Adipocyte (in vitro differentiated cells): ENCODE data around the gene CFAP58.

Experiments used
- DNase-seq: peaks from one replicate; pipeline ENCODE4 v3.0.0-alpha.2; 2015; ENCODE audit warnings: low read depth
- H3K27me3 ChIP-seq: replicated peaks from 2 replicates; pipeline ENCODE4 v1.7.0; 2013; ENCODE audit warnings: mild to moderate bottlenecking, low read length, moderate library complexity; ENCODE audit not compliant: control insufficient read depth, insufficient read depth
- H3K36me3 ChIP-seq: 2 replicates; pipeline ENCODE4 v1.7.0; 2013; ENCODE audit warnings: low read length, mild to moderate bottlenecking, moderate library complexity; ENCODE audit not compliant: control insufficient read depth, insufficient read depth, severe bottlenecking
- H3K4me1 ChIP-seq: 2 replicates; pipeline ENCODE4 v1.7.0; 2013; ENCODE audit warnings: mild to moderate bottlenecking, low read length, moderate library complexity; ENCODE audit not compliant: control insufficient read depth, insufficient read depth
- H3K4me3 ChIP-seq: 2 replicates; pipeline ENCODE4 v1.7.0; 2013; ENCODE audit warnings: mild to moderate bottlenecking, low read length, moderate library complexity
- H3K9ac ChIP-seq: 2 replicates; pipeline ENCODE4 v1.7.0; 2013; ENCODE audit warnings: mild to moderate bottlenecking, low read length, moderate library complexity
- H3K9me3 ChIP-seq: 2 replicates; pipeline ENCODE4 v1.7.0; 2013; ENCODE audit warnings: mild to moderate bottlenecking, low read length, moderate library complexity; ENCODE audit not compliant: control insufficient read depth

The CFAP58 gene

DNA sequence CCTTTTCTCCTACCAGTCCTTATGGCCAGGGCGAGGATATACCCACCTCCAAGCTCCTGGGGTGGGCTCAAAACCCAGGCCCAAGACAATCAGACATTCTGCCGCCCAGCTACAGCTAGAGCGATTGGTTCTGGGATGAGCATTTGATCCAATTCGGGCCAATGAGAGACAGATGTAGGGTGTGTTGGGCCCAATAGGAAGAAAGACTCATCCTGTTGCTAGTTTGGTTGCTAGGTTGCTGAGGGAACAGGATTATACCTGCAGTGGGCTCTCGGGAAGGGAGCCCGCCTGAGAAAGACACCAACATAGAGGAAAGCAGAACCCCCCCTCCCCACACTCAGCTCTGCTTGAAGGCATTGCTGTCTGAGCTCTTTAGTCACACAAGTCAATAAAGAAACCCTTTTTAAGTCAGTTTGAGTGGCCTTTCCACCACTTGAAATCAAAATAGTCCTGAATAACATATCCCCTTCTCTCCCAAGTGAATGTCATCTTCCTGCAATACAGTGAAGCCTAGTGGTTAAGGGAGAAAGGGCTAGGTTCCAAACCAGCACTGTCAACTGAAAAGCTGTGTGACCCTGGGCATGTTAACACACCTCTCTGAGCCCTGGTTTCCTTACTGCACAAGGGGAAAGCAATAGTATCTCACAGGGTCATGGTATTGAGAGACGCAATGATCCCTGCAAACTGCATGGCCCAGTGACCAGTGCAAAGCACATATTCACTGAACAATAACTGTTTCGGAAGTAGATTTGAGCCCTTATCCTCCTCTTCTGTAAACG, 37.1 kb upstream of the CFAP58 start:
- peaks cover 36% of the 10 kb centered on the region for H3K36me3 ChIP-seq
- no peak for DNase-seq
- peak overlapping the region; percentile 47 for H3K9ac ChIP-seq
- H3K9me3 ChIP-seq = no peaks in the 10 kb centered on the region
- peaks cover 43% of the 10 kb centered on the region for H3K4me1 ChIP-seq
- no peaks in the 10 kb centered on the region for H3K27me3 ChIP-seq
- H3K4me3 ChIP-seq = peak overlapping the region; percentile 22

DNA sequence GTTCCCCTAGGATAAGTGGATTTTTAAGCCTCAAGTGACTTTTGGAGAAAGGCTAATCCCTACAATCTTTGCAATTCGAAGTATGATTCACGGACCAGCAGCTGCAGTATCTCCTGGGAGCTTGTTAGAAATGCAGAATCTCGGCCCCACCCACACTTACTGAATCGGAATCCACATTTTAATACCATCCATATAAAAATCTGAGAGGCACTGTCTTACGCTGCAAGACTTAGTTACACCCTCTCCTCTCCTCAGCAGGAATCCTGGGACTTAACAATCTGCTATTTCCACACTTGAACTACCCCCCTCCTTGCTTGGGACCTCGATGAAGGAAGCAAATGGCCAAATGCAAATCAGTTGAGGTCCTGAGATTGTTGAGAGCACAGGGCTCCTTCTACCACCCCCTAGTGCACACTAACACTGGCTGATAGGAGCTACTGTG, 36.3 kb upstream of the CFAP58 start:
- no peaks in the 10 kb centered on the region for H3K27me3 ChIP-seq
- H3K36me3 ChIP-seq = peaks cover 34% of the 10 kb centered on the region
- H3K4me1 ChIP-seq = peaks cover 43% of the 10 kb centered on the region
- H3K4me3 ChIP-seq = peak overlapping the region; percentile 17
- peak; percentile 92 for DNase-seq
- H3K9me3 ChIP-seq = no peaks in the 10 kb centered on the region
- H3K9ac ChIP-seq = peak overlapping the region; percentile 2

DNA sequence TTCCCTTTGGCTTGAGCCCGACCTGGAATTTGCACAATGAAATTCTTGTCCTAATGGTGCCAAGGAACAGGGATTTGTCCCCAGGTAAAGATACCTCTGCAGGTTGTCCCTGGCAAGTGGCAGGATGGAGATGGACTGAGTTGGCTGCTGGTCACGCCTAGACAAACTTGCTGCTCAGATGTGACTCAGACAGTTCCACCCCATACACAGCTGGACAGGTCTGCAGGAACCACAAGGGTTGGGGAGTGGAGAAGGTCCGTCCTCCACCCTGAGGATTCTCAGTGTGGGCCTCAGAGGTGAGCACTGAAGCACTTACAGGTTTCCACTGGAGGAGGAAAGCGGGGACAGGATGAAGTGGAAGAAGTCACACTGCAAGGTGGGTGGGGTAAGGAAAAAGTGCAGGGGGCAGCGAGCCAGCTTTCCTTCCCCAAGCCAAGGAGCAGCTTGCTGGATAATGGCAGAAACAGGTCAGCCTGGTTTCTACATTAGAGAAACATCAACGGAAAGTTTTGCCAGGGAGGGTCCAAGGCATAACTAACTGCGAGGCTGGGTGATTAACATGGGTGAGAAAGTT, 35.8 kb upstream of the CFAP58 start:
- Histone ChIP-seq H3K9me3 (no peaks in the 10 kb centered on the region), H3K36me3 (peaks cover 29% of the 10 kb centered on the region), H3K27me3 (no peaks in the 10 kb centered on the region), H3K4me1 (peaks cover 43% of the 10 kb centered on the region), H3K9ac (peak overlapping the region; percentile 2), H3K4me3 (peak overlapping the region; percentile 17)
- DNase-seq = no peak

DNA sequence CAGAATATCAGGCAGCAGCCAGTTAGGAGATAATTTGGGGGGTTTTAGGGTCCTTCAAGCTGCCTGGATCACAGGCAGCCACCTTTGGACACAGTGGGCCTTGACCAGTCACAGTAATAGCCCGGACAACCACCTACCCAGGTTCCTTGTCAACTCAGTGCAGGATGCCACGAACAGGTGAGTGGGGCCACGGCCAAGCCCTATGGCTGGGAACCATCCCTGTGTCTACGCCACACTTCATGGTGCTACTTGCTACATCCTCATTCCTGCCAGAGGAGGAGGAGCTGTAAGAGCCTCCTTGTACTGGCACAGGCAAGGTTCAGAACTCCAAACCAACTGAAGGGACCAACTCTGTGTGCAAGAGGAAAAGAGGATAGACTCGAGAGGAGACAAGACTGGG, 35.3 kb upstream of the CFAP58 start:
- Histone ChIP-seq H3K9ac (no peak overlapping the region), H3K9me3 (no peaks in the 10 kb centered on the region), H3K27me3 (no peaks in the 10 kb centered on the region), H3K4me1 (peaks cover 43% of the 10 kb centered on the region), H3K36me3 (peaks cover 24% of the 10 kb centered on the region), H3K4me3 (no peak overlapping the region)
- no peak for DNase-seq

DNA sequence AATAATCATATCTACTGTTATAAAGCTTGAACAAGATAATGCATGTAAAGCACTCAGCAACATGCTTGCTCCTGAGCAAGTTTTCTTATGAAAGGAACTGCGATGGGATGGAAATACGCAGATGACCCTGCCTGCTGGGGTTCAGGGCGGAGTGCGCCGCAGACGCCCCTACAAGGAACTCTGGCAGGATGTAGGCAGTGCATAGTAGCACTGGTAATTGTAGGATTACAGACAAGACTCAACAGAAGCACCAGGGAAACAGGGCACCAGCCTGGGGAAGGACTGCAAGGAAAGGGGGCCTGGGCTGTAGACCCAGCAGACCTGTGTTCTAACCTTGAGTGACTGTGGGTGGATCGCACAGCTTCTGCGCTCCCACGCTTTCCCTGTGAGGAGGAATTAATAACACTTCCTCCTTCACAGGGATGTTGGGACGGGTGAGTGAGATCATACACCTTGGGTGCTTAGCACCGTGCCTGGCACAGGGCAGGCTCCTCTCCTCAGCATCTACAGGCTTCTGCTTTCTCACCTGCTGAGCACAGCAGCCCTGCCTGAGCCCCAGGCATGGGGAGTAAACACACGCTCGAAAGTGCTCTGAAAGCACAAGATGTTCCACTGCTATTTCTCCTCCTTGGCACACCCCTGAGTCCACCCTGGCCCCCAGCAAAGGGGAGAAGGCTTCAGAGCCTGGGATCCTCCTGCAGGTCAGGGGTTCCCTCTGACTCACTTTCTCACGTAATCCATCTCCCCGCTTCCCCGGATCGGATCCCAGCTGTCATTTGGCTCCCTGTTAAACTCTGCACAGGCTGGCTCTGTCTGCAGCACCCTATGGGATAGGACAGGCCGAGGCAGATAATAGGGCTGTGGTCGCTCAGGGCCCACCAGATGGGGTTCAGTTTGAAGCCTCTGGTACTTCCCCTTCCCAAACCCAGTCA, 34.6 kb upstream of the CFAP58 start:
- Histone ChIP-seq H3K4me1 (peaks cover 43% of the 10 kb centered on the region), H3K9me3 (no peaks in the 10 kb centered on the region), H3K9ac (no peak overlapping the region), H3K36me3 (peaks cover 16% of the 10 kb centered on the region), H3K27me3 (no peaks in the 10 kb centered on the region), H3K4me3 (no peak overlapping the region)
- no peak for DNase-seq

DNA sequence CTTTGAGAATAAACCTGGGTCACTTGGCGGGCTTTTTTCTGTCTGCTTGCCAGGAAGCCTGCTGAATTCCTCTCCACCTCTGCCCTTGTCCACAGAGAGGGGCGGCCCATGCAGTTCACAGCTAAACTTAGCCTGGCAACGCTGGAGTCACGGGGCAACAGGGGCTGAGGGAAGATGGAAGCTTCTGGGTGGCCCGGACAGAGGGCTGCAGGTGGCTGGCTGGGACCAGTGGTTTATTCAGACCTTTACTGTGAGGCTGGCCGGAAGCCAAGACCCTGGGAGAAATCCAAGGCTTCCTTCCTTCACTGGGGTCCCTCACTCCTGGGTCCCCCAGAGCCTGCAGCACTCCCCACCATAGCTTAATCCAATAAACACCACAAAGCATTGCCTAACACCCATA, 32.4 kb upstream of the CFAP58 start:
- peaks cover 44% of the 10 kb centered on the region for H3K4me1 ChIP-seq
- no peaks in the 10 kb centered on the region for H3K9me3 ChIP-seq

DNA sequence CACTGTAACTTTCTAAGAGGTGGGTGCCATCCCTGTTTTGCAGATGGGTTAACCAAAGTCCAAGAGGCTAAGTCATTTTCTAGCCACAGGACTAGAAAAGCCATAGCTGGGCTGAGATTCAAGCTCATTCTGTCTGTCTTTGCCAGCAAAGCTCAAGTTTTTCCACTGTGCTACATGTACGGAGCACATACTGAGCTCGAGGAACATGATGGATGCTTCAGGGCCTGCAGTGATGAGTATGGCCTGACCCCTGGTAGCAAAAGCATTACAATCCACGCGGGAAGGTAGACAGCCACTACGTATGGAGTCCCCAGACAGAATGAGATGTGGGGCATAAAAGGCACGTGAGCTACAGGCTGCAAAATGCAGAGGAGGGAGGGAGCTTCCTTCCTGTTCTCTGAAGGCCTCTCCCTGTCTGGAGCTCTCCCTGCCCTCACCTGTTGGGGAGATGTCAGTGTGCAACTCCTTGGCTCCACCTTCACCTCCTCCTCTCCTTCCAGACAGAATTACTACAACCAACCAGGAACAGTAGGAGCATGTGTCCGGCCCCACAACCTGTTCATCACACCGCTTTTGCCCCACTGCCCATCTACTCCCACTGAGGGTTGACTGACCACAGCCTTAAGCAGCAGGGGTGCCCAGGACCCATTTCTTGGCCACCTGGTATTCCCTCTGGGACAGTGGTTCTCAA, 31.8 kb upstream of the CFAP58 start:
- Histone ChIP-seq H3K9me3 (no peaks in the 10 kb centered on the region), H3K4me1 (peaks cover 40% of the 10 kb centered on the region), H3K9ac (no peak overlapping the region), H3K4me3 (no peak overlapping the region), H3K36me3 (no peaks in the 10 kb centered on the region), H3K27me3 (no peaks in the 10 kb centered on the region)
- no peak for DNase-seq

More for the DNA sequence above, 32.4 kb upstream of the CFAP58 start:
- DNase-seq = no peak
- Histone ChIP-seq H3K9ac (no peak overlapping the region), H3K27me3 (no peaks in the 10 kb centered on the region), H3K4me3 (no peak overlapping the region), H3K36me3 (no peaks in the 10 kb centered on the region)

DNA sequence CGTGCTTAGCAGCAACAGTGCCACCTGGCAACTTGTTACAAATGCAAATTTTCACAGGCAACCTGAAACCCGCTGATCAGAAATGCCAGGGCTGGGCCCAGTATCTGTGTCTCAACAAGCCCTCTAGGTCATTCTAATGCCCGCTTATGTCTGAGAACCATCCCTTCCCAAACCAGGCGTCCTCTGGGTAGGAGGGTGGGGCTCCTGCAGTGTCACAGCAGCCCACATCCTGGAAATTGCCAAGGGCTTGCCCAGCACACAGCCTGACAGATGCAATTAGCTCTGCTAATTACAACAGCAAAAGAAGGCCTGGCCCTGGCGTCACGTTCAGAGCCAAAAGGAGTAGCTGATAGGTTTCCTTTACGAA, 31.2 kb upstream of the CFAP58 start:
- no peaks in the 10 kb centered on the region for H3K36me3 ChIP-seq
- no peaks in the 10 kb centered on the region for H3K9me3 ChIP-seq
- no peak overlapping the region for H3K9ac ChIP-seq
- no peaks in the 10 kb centered on the region for H3K27me3 ChIP-seq
- H3K4me1 ChIP-seq = peaks cover 41% of the 10 kb centered on the region
- H3K4me3 ChIP-seq = no peak overlapping the region
- DNase-seq = no peak

DNA sequence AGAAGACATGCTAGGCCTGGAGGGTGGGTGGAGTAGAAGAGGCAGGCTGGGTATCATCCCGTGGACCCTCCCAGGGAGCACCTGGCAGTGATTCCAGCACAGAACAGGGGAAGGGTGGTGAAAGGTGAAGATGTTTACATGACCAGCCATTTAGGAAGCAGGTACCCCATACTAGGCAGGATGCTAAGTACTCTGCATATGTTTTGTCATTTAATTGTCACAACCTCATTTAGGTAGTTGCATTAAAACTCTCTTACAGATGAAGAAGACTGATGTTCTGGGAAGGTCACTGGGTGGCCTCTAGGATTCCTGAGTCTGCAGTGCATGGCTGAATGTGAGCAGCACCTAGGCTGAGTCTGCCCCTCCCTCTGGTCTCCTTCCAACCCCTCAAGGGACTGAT, 30.5 kb upstream of the CFAP58 start:
- Histone ChIP-seq H3K4me3 (no peak overlapping the region), H3K9ac (no peak overlapping the region), H3K9me3 (no peaks in the 10 kb centered on the region), H3K36me3 (no peaks in the 10 kb centered on the region), H3K27me3 (no peaks in the 10 kb centered on the region), H3K4me1 (peaks cover 42% of the 10 kb centered on the region)
- no peak for DNase-seq

DNA sequence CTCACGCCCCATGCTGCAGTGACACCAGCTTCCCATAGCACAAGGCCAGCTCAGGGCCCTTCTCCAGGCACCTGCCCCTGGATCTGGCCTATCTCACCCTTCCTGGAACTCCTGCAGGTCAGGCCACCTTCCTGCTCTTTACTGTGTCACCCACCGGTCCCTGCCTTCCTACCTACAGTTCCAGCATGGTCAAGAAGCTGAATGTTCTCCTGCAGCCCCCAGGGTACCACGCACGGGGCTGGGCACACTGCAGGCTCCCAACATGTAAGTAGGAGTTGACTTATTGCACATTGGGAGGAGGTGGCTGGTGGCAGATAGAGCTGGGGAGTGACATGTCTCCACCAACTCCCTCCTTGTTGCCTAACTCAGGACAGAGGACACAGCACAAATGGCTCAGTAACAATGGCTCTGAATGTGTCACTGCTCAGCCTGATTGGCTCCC, 29.9 kb upstream of the CFAP58 start:
- Histone ChIP-seq H3K4me1 (peaks cover 48% of the 10 kb centered on the region), H3K4me3 (no peak overlapping the region), H3K27me3 (no peaks in the 10 kb centered on the region), H3K9me3 (no peaks in the 10 kb centered on the region), H3K36me3 (no peaks in the 10 kb centered on the region), H3K9ac (no peak overlapping the region)
- no peak for DNase-seq
